CD14-positive monocyte (primary cell): ENCODE measurements around the gene PYURF. TPM values are rescaled to one million over a fixed set of nuclear protein-coding genes. Genes with fewer than 3 reads are reported as not detected.

ENCODE experiments used
- DNase-seq, 3 donors: peaks; one replicate each; pipeline ENCODE4 v3.0.0-alpha.2; 2011 to 2022
- H2AFZ ChIP-seq: 2 replicates; pipeline ENCODE4 v1.6.0; 2012; ENCODE audit warnings: mild to moderate bottlenecking, low read depth, low read length, inconsistent platforms; ENCODE audit not compliant: insufficient read depth, poor library complexity, severe bottlenecking
- H3K27ac ChIP-seq, 2 donors: 1 replicate in 1 of 2; 2 replicates in 1 of 2; pipeline ENCODE4 v1.5.1; 2012 to 2013; ENCODE audit warnings: low read length in 2 of 2, control low read depth in 1 of 2, inconsistent platforms in 1 of 2, low read depth in 1 of 2, mild to moderate bottlenecking in 1 of 2
- H3K27me3 ChIP-seq, 2 donors: one replicate each; pipeline versions ENCODE4 v1.6.0 to v1.6.1; 2011 to 2013; ENCODE audit warnings: low read length in 2 of 2; ENCODE audit not compliant: control insufficient read depth in 2 of 2, insufficient read depth in 2 of 2
- H3K36me3 ChIP-seq, 2 donors: replicated peaks in 1 of 2; 1 replicate in 1 of 2; 2 replicates in 1 of 2; pipeline versions ENCODE4 v1.5.1 to v1.6.1; 2012 to 2013; ENCODE audit warnings: low read length in 2 of 2, control low read depth in 1 of 2, inconsistent platforms in 1 of 2, mild to moderate bottlenecking in 1 of 2; ENCODE audit not compliant: insufficient read depth in 2 of 2, control insufficient read depth in 1 of 2
- H3K4me1 ChIP-seq, 2 donors: 1 replicate in 1 of 2; 2 replicates in 1 of 2; pipeline versions ENCODE4 v1.5.1 to v1.6.1; 2012 to 2013; ENCODE audit warnings: low read length in 2 of 2, control low read depth in 1 of 2, inconsistent platforms in 1 of 2, mild to moderate bottlenecking in 1 of 2, moderate library complexity in 1 of 2; ENCODE audit not compliant: insufficient read depth in 2 of 2, control insufficient read depth in 1 of 2
- H3K4me2 ChIP-seq: replicated peaks from 2 replicates; pipeline ENCODE3; 2012; ENCODE audit warnings: low read length, moderate library complexity, mild to moderate bottlenecking; ENCODE audit not compliant: poor library complexity, severe bottlenecking; ENCODE audit errors: extremely low read depth
- H3K4me3 ChIP-seq, 3 experiments: fragments of 200-600 bp in 1 of 3; sonication (generic) in 1 of 3; replicated peaks in 1 of 3; 1 replicate in 2 of 3; 2 replicates in 1 of 3; pipeline ENCODE4 v1.5.1; 2011 to 2013; ENCODE audit warnings: low read length in 3 of 3, mild to moderate bottlenecking in 3 of 3, control low read depth in 2 of 3, low read depth in 2 of 3, inconsistent platforms in 1 of 3, moderate library complexity in 1 of 3
- H3K79me2 ChIP-seq: 2 replicates; pipeline ENCODE4 v1.6.0; 2012; ENCODE audit warnings: mild to moderate bottlenecking, control low read depth, inconsistent platforms, low read length, moderate library complexity; ENCODE audit not compliant: insufficient read depth
- H3K9ac ChIP-seq: 2 replicates; pipeline ENCODE4 v1.6.0; 2017; ENCODE audit warnings: low read length, mild to moderate bottlenecking; ENCODE audit not compliant: insufficient read depth, poor library complexity, severe bottlenecking
- H3K9me3 ChIP-seq, 2 donors: replicated peaks in 1 of 2; 1 replicate in 1 of 2; 2 replicates in 1 of 2; pipeline versions ENCODE4 v1.5.1 to v1.6.1; 2012 to 2013; ENCODE audit warnings: low read length in 2 of 2, control low read depth in 1 of 2; ENCODE audit not compliant: control insufficient read depth in 1 of 2, insufficient read depth in 1 of 2
- H4K20me1 ChIP-seq: 2 replicates; pipeline ENCODE4 v1.6.0; 2012; ENCODE audit warnings: mild to moderate bottlenecking, low read length, control low read depth, moderate library complexity; ENCODE audit not compliant: insufficient read depth
- H3K27ac Mint-ChIP-seq, 7 donors: one replicate each; pipeline ENCODE4 v1.8.0; 2020; ENCODE audit warnings: mild to moderate bottlenecking in 7 of 7, mixed read lengths in 7 of 7, moderate library complexity in 6 of 7, inconsistent platforms in 2 of 7
- H3K27me3 Mint-ChIP-seq, 3 donors: one replicate each; pipeline ENCODE4 v1.8.0; 2021 to 2022; ENCODE audit warnings: low read depth in 3 of 3, mild to moderate bottlenecking in 3 of 3, mixed read lengths in 3 of 3, moderate library complexity in 3 of 3, inconsistent platforms in 1 of 3
- H3K36me3 Mint-ChIP-seq, 2 donors: one replicate each; pipeline ENCODE4 v1.8.0; 2020; ENCODE audit warnings: mixed read lengths in 2 of 2, inconsistent platforms in 1 of 2, mild to moderate bottlenecking in 1 of 2
- H3K4me1 Mint-ChIP-seq: one replicate; pipeline ENCODE4 v1.8.0; 2020; ENCODE audit warnings: mild to moderate bottlenecking, mixed read lengths
- H3K4me3 Mint-ChIP-seq, 2 donors: one replicate each; pipeline ENCODE4 v1.8.0; 2020; ENCODE audit warnings: mild to moderate bottlenecking in 2 of 2, mixed read lengths in 2 of 2, moderate library complexity in 1 of 2
- H3K9me3 Mint-ChIP-seq, 7 donors: one replicate each; pipeline ENCODE4 v1.8.0; 2020 to 2022; ENCODE audit warnings: mixed read lengths in 7 of 7, mild to moderate bottlenecking in 6 of 7, moderate library complexity in 6 of 7, inconsistent platforms in 2 of 7
- WGBS: methylation state at CpG from one replicate; pipeline ENCODE4 v1.1.5; 2013; ENCODE audit warnings: missing lambda C conversion rate; ENCODE audit not compliant: insufficient coverage; 5-methylcytosine and 5-hydroxymethylcytosine counted together
- intact Hi-C, 2 donors: fragments of 100-400 bp; cut with micrococcal nuclease; formaldehyde crosslinking; loops; one replicate each; pipeline versions ENCODE4 v1.15.0 to v1.15.1; 2023
- polyA plus RNA-seq, 3 donors: library from polyadenylated mRNA; depleted of rRNA in 1 of 3; unstranded in 2 of 3; stranded (reverse) in 1 of 3; fragments of 300-500 nt in 2 of 3; fragments of >200 nt in 1 of 3; fragmentation: Illumina TruSeq in 2 of 3; gene quantifications; 1 replicate in 2 of 3; 2 replicates in 1 of 3; pipeline ENCODE4 v1.2.3, GENCODE V29; 2012 to 2021
- TF ChIP-seq, protein P1 (sequence below): fragments of 200-600 bp; IDR thresholded peaks from one replicate; pipeline ENCODE4 v1.8.0; 2022; ENCODE audit warnings: antibody characterized with exemption, mild to moderate bottlenecking

PYURF gene
- polyA plus RNA-seq, 3 donors: 18.8 to 227 (median 220) TPM

DNA sequence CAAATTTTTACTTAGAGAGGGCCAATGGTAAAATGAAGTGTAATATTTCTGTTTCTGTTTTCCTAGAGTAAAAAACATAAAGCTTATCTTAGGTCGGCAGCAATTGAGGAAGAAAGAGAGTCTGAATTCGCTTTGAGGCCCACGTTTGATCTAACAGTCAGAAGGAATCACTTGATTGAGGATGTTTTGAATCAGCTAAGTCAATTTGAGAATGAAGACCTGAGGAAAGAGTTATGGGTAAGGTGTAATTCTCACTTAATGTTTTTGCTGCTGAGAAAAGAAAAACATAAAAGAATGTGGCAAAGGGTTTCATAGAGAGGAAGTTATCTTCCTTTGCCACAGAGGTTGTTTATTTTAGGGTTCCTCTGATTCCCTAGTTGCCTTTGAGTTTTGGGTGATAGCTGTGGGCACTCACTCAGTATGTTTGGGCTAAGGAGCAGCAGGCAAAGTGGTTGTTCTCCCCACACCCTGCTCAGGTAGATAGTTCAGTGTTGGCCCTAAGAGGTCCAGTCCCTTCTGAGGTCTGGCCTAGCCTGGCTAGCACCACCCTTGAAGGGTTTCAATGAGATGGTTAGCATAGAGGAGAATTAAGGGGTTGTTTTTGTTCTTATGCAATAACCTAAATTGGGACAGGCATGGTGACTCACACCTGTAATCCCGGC, 34.3 kb downstream of the PYURF start:
- intact Hi-C loops: no loop called here
- no peak for DNase-seq

DNA sequence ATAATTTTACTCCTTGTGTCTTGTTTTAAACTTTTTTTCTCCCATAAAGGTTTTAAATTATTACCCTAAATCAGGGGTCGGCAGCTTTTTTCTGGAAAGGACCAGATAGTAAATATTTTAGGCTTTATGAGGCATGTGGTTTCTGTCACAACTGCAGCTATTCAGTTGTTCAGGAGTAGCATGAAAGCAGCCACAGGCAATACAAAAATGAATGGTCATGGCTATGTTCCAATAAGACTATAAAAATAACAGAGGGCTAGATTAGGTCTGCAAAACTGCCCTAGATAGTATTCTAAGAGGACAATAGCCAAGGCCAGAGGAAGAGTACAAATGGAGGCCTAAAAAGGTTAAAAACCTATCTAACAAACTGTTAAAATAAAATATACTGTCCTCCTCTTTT, 42.0 kb downstream of the PYURF start:
- no peaks in the 10 kb centered on the region for H3K79me2 ChIP-seq
- H3K9ac ChIP-seq: no peak overlapping the region
- H4K20me1 ChIP-seq: no peaks in the 10 kb centered on the region
- H3K4me2 ChIP-seq: no peak overlapping the region
- peaks cover 7% of the 10 kb centered on the region for H3K4me1 Mint-ChIP-seq
- H3K4me1 ChIP-seq: peaks cover 4 to 5% of the 10 kb centered on the region in 2 donors
- TF ChIP-seq, protein P1, sequence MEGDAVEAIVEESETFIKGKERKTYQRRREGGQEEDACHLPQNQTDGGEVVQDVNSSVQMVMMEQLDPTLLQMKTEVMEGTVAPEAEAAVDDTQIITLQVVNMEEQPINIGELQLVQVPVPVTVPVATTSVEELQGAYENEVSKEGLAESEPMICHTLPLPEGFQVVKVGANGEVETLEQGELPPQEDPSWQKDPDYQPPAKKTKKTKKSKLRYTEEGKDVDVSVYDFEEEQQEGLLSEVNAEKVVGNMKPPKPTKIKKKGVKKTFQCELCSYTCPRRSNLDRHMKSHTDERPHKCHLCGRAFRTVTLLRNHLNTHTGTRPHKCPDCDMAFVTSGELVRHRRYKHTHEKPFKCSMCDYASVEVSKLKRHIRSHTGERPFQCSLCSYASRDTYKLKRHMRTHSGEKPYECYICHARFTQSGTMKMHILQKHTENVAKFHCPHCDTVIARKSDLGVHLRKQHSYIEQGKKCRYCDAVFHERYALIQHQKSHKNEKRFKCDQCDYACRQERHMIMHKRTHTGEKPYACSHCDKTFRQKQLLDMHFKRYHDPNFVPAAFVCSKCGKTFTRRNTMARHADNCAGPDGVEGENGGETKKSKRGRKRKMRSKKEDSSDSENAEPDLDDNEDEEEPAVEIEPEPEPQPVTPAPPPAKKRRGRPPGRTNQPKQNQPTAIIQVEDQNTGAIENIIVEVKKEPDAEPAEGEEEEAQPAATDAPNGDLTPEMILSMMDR: no peak
- no CpG with 5 or more reads among the region's 1 CpG for WGBS
- no peaks in the 10 kb centered on the region for H3K9me3 ChIP-seq
- H3K27me3 Mint-ChIP-seq: no peaks in the 10 kb centered on the region
- peaks cover 22 to 54% of the 10 kb centered on the region in 2 donors for H3K36me3 ChIP-seq
- H3K9me3 Mint-ChIP-seq: peaks cover 0 to 4% (median 0%) of the 10 kb centered on the region in 7 donors
- H3K36me3 Mint-ChIP-seq: peaks cover 25 to 48% of the 10 kb centered on the region in 2 donors
- no peaks in the 10 kb centered on the region for H3K27me3 ChIP-seq
- intact Hi-C loops: no loop called here
- H3K4me3 ChIP-seq: no peak overlapping the region
- DNase-seq: no peak
- H3K27ac ChIP-seq: peak overlapping the region in 1 of 2 donors; percentile 54
- H3K27ac Mint-ChIP-seq: peak overlapping the region in 1 of 7 donors; percentile 60
- no peak overlapping the region for H3K4me3 Mint-ChIP-seq
- H2AFZ ChIP-seq: no peak overlapping the region

More for the DNA sequence above, 34.3 kb downstream of the PYURF start:
- no peaks in the 10 kb centered on the region for H3K27me3 ChIP-seq
- H3K4me1 ChIP-seq: no peaks in the 10 kb centered on the region
- no peaks in the 10 kb centered on the region for H4K20me1 ChIP-seq
- no peaks in the 10 kb centered on the region for H3K9me3 ChIP-seq
- no peak overlapping the region for H3K4me2 ChIP-seq
- H3K27ac ChIP-seq: peak overlapping the region in 1 of 2 donors; percentile 33
- peaks cover 46 to 79% of the 10 kb centered on the region in 2 donors for H3K36me3 Mint-ChIP-seq
- TF ChIP-seq, protein P1: no peak
- H3K4me3 ChIP-seq: no peak overlapping the region
- H3K9ac ChIP-seq: no peak overlapping the region
- H2AFZ ChIP-seq: no peak overlapping the region
- H3K4me3 Mint-ChIP-seq: no peak overlapping the region
- H3K27me3 Mint-ChIP-seq: no peaks in the 10 kb centered on the region
- no peaks in the 10 kb centered on the region for H3K4me1 Mint-ChIP-seq
- no peaks in the 10 kb centered on the region for H3K9me3 Mint-ChIP-seq
- 36% methylated on average over 3 of the region's 4 CpGs for WGBS
- H3K36me3 ChIP-seq: peaks cover 64 to 93% of the 10 kb centered on the region in 2 donors
- peak overlapping the region in 2 of 7 donors; percentile 59 to 70 for H3K27ac Mint-ChIP-seq
- no peaks in the 10 kb centered on the region for H3K79me2 ChIP-seq
